Osteoblast (primary cell): ENCODE measurements around the gene SIMC1. TPM values are rescaled to one million over a fixed set of nuclear protein-coding genes. Genes with fewer than 3 reads are reported as not detected.
A peak's percentile ranks its signal among the peaks of the same experiment; 100 is the strongest.
"Not testable (repeated sequence)": the region's sequence is repeated elsewhere in the genome, so short reads cannot be mapped to it uniquely, and the experiment has no call there.

Experiments
- DNase-seq: peaks from one replicate; pipeline ENCODE4 v3.0.0; 2011; ENCODE audit warnings: low spot score, mixed read lengths; ENCODE audit not compliant: insufficient read length; ENCODE audit errors: missing footprints
- H2AFZ ChIP-seq: 2 replicates; pipeline ENCODE4 v1.6.0; 2011; ENCODE audit warnings: mild to moderate bottlenecking, low read length
- H3K27ac ChIP-seq: 2 replicates; pipeline ENCODE4 v1.5.1; 2011; ENCODE audit warnings: mild to moderate bottlenecking, low read depth, low read length, moderate library complexity
- H3K27me3 ChIP-seq: 2 replicates; pipeline ENCODE4 v1.6.0; 2012; ENCODE audit warnings: mild to moderate bottlenecking, control low read depth, inconsistent platforms, low read length, moderate library complexity; ENCODE audit not compliant: insufficient read depth
- H3K36me3 ChIP-seq: 2 replicates; pipeline ENCODE4 v1.5.1; 2011; ENCODE audit warnings: mild to moderate bottlenecking, low read length, control low read depth, moderate library complexity; ENCODE audit not compliant: insufficient read depth
- H3K4me1 ChIP-seq: 2 replicates; pipeline ENCODE4 v1.5.1; 2011; ENCODE audit warnings: mild to moderate bottlenecking, low read length, control low read depth, moderate library complexity; ENCODE audit not compliant: insufficient read depth
- H3K4me2 ChIP-seq: 2 replicates; pipeline ENCODE4 v1.6.0; 2011; ENCODE audit warnings: mild to moderate bottlenecking, low read length; ENCODE audit not compliant: insufficient read depth
- H3K4me3 ChIP-seq: fragments of 200-600 bp; sonication (generic); 3 replicates; pipeline ENCODE4 v1.5.1; 2012; ENCODE audit warnings: mild to moderate bottlenecking, low read length, inconsistent platforms; ENCODE audit not compliant: insufficient read depth
- H3K79me2 ChIP-seq: 2 replicates; pipeline ENCODE4 v1.6.0; 2012; ENCODE audit warnings: mild to moderate bottlenecking, low read length, control low read depth, inconsistent platforms; ENCODE audit not compliant: insufficient read depth
- H3K9me3 ChIP-seq: 2 replicates; pipeline ENCODE4 v1.5.1; 2011; ENCODE audit warnings: low read depth, low read length, control low read depth
- H4K20me1 ChIP-seq: 2 replicates; pipeline ENCODE4 v1.6.0; 2012; ENCODE audit warnings: mild to moderate bottlenecking, low read length, control low read depth; ENCODE audit not compliant: insufficient read depth
- total RNA-seq: library from RNA; depleted of rRNA; stranded (reverse); fragments of >200 nt; gene quantifications from 2 replicates; pipeline ENCODE4 v1.2.3, GENCODE V29; 2012
- TF ChIP-seq, protein P1 (sequence below): IDR thresholded peaks from 2 replicates; pipeline ENCODE4 v1.5.1; 2011; ENCODE audit warnings: mild to moderate bottlenecking, low read depth, low read length, moderate library complexity; ENCODE audit errors: extremely low read depth

Gene SIMC1
- total RNA-seq, 1 donor = 5.1 TPM

DNA sequence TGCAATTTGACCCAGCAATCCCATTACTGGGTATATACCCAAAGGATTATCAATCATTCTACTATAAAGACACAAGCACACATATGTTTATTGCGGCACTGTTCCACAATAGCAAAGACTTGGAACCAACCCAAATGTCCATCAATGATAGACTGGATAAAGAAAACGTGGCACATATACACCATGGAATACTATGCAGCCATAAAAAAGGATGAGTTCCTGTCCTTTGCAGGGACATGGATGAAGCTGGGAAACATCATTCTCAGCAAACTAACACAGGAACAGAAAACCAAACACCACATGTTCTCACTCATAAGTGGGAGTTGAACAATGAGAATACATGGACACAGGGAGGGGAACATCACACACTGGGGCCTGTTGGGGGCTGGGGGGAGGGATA is 39.9 kb upstream of the SIMC1 start:
- not testable (repeated sequence) for H2AFZ ChIP-seq, H3K9me3 ChIP-seq, H3K4me2 ChIP-seq, H3K4me1 ChIP-seq, H3K4me3 ChIP-seq, H3K36me3 ChIP-seq, H4K20me1 ChIP-seq, H3K27me3 ChIP-seq, H3K79me2 ChIP-seq, H3K27ac ChIP-seq, DNase-seq

GRCh38 chr5:176198991-176199733 is 39.1 kb upstream of the SIMC1 start:
- H2AFZ ChIP-seq, H3K4me3 ChIP-seq, H4K20me1 ChIP-seq, H3K9me3 ChIP-seq, H3K27ac ChIP-seq, DNase-seq, H3K4me1 ChIP-seq, H3K27me3 ChIP-seq, H3K79me2 ChIP-seq, H3K36me3 ChIP-seq: not testable (repeated sequence)
- peak overlapping the region; percentile 33 for H3K4me2 ChIP-seq

GRCh38 chr5:176199803-176200399 is 38.3 kb upstream of the SIMC1 start:
- H3K27ac ChIP-seq, DNase-seq, H3K36me3 ChIP-seq, H2AFZ ChIP-seq, H3K4me2 ChIP-seq, H3K9me3 ChIP-seq, H3K4me1 ChIP-seq, H3K4me3 ChIP-seq, H4K20me1 ChIP-seq, H3K79me2 ChIP-seq, H3K27me3 ChIP-seq: not testable (repeated sequence)

GRCh38 chr5:176201811-176202210 is 36.4 kb upstream of the SIMC1 start:
- TF ChIP-seq, protein P1, sequence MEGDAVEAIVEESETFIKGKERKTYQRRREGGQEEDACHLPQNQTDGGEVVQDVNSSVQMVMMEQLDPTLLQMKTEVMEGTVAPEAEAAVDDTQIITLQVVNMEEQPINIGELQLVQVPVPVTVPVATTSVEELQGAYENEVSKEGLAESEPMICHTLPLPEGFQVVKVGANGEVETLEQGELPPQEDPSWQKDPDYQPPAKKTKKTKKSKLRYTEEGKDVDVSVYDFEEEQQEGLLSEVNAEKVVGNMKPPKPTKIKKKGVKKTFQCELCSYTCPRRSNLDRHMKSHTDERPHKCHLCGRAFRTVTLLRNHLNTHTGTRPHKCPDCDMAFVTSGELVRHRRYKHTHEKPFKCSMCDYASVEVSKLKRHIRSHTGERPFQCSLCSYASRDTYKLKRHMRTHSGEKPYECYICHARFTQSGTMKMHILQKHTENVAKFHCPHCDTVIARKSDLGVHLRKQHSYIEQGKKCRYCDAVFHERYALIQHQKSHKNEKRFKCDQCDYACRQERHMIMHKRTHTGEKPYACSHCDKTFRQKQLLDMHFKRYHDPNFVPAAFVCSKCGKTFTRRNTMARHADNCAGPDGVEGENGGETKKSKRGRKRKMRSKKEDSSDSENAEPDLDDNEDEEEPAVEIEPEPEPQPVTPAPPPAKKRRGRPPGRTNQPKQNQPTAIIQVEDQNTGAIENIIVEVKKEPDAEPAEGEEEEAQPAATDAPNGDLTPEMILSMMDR = no peak
- H3K4me2 ChIP-seq = no peak overlapping the region
- no peak overlapping the region for H2AFZ ChIP-seq
- H3K27ac ChIP-seq = no peak overlapping the region
- peaks cover 4% of the 10 kb centered on the region for H3K27me3 ChIP-seq
- no peaks in the 10 kb centered on the region for H3K36me3 ChIP-seq
- no peaks in the 10 kb centered on the region for H3K79me2 ChIP-seq
- H3K4me3 ChIP-seq = no peak overlapping the region
- H4K20me1 ChIP-seq = no peaks in the 10 kb centered on the region
- no peaks in the 10 kb centered on the region for H3K4me1 ChIP-seq
- H3K9me3 ChIP-seq = no peaks in the 10 kb centered on the region
- no peak for DNase-seq

DNA sequence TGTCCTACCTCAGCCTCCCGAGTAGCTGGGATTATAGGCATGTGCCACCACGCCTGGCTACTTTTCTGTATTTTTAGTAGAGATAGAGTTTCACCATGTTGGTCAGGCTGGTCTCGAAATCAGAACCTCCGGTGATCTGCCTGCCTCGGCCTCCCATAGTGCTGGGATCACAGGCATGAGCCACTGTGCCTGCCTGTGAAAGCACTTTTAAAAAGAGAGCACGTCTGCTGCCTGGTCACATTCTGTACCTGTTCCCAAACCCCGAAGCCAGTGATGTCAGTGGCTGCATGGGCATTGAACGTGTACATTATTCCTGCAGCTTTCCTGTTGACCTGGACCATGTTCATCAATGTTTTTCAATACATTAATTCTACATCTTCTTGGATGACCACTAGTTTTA is 35.1 kb upstream of the SIMC1 start:
- no peak for DNase-seq
- no peaks in the 10 kb centered on the region for H3K9me3 ChIP-seq
- no peak overlapping the region for H3K4me3 ChIP-seq
- TF ChIP-seq, protein P1 = no peak
- H2AFZ ChIP-seq = no peak overlapping the region
- H3K4me2 ChIP-seq = no peak overlapping the region
- H4K20me1 ChIP-seq = no peaks in the 10 kb centered on the region
- no peak overlapping the region for H3K27ac ChIP-seq
- no peaks in the 10 kb centered on the region for H3K36me3 ChIP-seq
- no peaks in the 10 kb centered on the region for H3K4me1 ChIP-seq
- H3K27me3 ChIP-seq = peaks cover 4% of the 10 kb centered on the region
- H3K79me2 ChIP-seq = no peaks in the 10 kb centered on the region

GRCh38 chr5:176203535-176203934 is 34.7 kb upstream of the SIMC1 start:
- H4K20me1 ChIP-seq, H3K4me3 ChIP-seq, H3K27me3 ChIP-seq, H3K27ac ChIP-seq, H3K79me2 ChIP-seq, DNase-seq, H3K36me3 ChIP-seq, H3K9me3 ChIP-seq, H2AFZ ChIP-seq, H3K4me1 ChIP-seq, H3K4me2 ChIP-seq: not testable (repeated sequence)

- not testable (repeated sequence) for H3K27ac ChIP-seq, H3K79me2 ChIP-seq, H4K20me1 ChIP-seq, H3K36me3 ChIP-seq, H3K9me3 ChIP-seq, H2AFZ ChIP-seq, DNase-seq, H3K27me3 ChIP-seq, H3K4me1 ChIP-seq, H3K4me3 ChIP-seq, H3K4me2 ChIP-seq
These were observed 23.7 kb upstream of the SIMC1 start for GRCh38 chr5:176214466-176215021.
